RWPE1 (cell line): ENCODE data around the gene IMPA2.
A peak's percentile ranks its signal among the peaks of the same experiment; 100 is the strongest.

ENCODE experiments used
- CTCF ChIA-PET: fragments of 350-600 bp; sonication (Branson Sonifier 250); formaldehyde crosslinking; extraction: SDS; loops from one replicate; lab custom pipeline; 2021; lab: Yijun Ruan, JAX
- POLR2A ChIA-PET: fragments of 400-600 bp; formaldehyde crosslinking; extraction: SDS; loops from one replicate; lab custom pipeline; 2020; ENCODE audit warnings: antibody characterized with exemption; ENCODE audit not compliant: low non-redundant PET; lab: Yijun Ruan, JAX
- DNase-seq: peaks from one replicate; pipeline ENCODE4 v3.0.0; 2012; ENCODE audit warnings: low spot score
- H3K27ac ChIP-seq: fragments of 450-650 bp; 2 replicates; pipeline ENCODE4 v1.5.1; 2017
- TF ChIP-seq, protein P1 (sequence below): fragments of 450-650 bp; conservative IDR thresholded peaks from 2 replicates; pipeline ENCODE4 v1.5.1; 2017; ENCODE audit warnings: low read depth, mild to moderate bottlenecking

Gene IMPA2

DNA sequence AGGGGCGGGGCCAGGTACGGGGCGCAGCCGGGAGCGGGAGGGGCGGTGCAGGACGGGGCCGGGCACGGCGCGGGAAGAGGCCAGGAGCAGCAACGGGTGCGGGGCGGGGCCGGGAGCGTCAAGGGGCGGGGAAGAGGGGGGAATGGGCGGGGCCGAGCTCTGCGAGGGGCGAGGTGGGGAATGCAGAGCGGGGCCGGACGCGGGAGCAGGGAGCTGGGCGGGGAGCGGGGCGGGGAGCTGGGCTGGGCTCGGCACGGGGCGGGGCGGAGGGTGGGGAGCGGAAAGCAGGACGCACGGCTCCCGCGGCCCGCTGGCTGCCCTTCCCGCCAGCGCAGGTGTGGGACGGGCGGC lies at the start of gene IMPA2:
TSS of gene IMPA2 (plus strand) at position 316 of the 351 bp plus-strand sequence. CDS start 163 bp downstream, outside the sequence.
- ChIA-PET CTCF (interaction anchor here (0.6 to 1.4 kb wide), 4 partner anchors 14 to 857 kb away, joined by 3 to 7 read pairs (median 4); no protein-coding TSS in a partner anchor), POLR2A (interaction anchor here (0.5 to 1.7 kb wide), 5 partner anchors 19 to 81 kb away, joined by 3 to 5 read pairs (median 3); no protein-coding TSS in a partner anchor)
- peak within 1 kb of the TSS; percentile 96 for H3K27ac ChIP-seq
- TF ChIP-seq, protein P1, sequence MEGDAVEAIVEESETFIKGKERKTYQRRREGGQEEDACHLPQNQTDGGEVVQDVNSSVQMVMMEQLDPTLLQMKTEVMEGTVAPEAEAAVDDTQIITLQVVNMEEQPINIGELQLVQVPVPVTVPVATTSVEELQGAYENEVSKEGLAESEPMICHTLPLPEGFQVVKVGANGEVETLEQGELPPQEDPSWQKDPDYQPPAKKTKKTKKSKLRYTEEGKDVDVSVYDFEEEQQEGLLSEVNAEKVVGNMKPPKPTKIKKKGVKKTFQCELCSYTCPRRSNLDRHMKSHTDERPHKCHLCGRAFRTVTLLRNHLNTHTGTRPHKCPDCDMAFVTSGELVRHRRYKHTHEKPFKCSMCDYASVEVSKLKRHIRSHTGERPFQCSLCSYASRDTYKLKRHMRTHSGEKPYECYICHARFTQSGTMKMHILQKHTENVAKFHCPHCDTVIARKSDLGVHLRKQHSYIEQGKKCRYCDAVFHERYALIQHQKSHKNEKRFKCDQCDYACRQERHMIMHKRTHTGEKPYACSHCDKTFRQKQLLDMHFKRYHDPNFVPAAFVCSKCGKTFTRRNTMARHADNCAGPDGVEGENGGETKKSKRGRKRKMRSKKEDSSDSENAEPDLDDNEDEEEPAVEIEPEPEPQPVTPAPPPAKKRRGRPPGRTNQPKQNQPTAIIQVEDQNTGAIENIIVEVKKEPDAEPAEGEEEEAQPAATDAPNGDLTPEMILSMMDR, result no peak
- DNase-seq, result peak; percentile 99

DNA sequence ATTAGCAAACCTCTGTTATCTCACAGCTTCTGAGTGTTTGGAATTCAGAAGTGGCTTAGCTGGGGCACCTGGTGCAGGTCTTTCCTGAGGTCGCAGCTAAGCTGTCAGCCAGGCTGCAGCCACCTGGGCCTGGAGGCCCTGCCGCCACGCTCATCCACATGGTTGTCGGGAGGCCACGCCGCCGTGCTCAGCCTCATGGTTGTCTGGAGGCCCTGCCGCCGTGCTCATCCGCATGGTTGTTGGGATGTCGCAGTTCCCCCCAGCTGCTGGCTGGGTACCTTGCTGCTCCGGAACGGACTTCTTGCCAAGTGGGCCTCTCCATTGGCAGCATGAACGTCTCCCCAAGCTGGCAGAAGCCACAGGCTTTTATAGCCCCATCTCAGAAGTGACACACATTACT lies 48.9 kb upstream of the IMPA2 start:
- TF ChIP-seq, protein P1, result no peak
- DNase-seq, result no peak
- ChIA-PET CTCF (interaction anchor here (1.0 kb wide), 1 partner anchor 63 kb away, joined by 3 read pairs; no protein-coding TSS in a partner anchor), POLR2A (interaction anchor here (1.1 kb wide), 1 partner anchor 50 kb away, joined by 3 read pairs; no protein-coding TSS in a partner anchor)
- no peak overlapping the region for H3K27ac ChIP-seq

DNA sequence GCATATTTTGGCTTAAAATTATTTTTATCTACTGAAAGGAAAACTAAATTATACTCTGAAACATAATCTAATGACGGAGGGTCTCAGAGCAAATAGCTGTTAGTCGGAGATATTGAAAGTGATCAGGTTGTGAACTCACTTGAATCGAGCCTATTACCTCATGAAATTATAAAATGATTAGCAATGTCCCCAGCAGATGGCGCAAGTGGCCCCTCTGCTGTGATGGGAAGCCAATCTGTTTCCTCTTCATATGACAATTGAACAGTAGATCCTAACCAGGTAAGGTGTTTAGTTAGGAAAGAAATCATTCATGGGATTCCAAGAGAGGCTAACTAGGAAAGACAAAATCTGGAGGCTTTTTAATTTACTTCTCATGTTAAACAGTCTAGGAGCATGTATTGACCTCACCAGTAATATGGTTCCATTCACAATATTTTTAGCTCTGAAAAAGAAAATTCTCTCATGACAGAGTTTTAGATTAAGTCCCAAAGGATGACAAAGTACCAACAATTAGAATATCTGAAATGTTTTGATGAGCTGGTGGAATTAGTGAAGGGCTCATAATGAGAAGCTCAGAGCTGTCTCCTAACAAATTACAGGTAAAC lies 43.3 kb upstream of the IMPA2 start:
- TF ChIP-seq, protein P1, result peak; percentile 85
- no peak overlapping the region for H3K27ac ChIP-seq
- DNase-seq, result peak; percentile 74
- ChIA-PET CTCF (interaction anchor here (0.5 to 4.8 kb wide), 24 partner anchors 9 to 283 kb away, joined by 3 to 67 read pairs (median 4); no protein-coding TSS in a partner anchor), POLR2A (interaction anchor here (1.0 kb wide), 1 partner anchor 44 kb away, joined by 3 read pairs; the partner anchor contains the start of gene IMPA2)

DNA sequence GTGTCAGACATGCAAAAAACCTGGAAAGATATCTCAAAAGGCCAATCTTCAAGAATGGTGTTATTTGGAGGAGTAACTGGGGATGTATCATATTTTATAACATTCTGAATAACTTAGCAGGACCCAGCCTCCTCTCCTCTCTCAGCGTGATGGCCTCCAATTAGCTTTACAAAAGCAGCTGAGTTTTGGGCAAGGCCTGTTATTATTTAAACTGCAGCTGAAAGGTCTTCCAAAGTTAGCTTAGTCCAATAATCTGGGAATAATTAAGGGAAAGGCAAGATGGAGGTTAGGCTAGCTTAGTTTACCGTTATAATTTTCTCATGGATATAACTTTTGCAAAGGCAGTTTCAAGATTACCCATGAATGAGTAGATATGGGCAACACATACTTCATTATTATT lies 40.4 kb upstream of the IMPA2 start:
- H3K27ac ChIP-seq, result no peak overlapping the region
- POLR2A ChIA-PET, result no interaction called here
- CTCF ChIA-PET, result interaction anchor here (0.6 to 0.9 kb wide), 4 partner anchors 14 to 282 kb away, joined by 3 to 5 read pairs (median 4); no protein-coding TSS in a partner anchor
- DNase-seq, result no peak
- TF ChIP-seq, protein P1, result no peak

DNA sequence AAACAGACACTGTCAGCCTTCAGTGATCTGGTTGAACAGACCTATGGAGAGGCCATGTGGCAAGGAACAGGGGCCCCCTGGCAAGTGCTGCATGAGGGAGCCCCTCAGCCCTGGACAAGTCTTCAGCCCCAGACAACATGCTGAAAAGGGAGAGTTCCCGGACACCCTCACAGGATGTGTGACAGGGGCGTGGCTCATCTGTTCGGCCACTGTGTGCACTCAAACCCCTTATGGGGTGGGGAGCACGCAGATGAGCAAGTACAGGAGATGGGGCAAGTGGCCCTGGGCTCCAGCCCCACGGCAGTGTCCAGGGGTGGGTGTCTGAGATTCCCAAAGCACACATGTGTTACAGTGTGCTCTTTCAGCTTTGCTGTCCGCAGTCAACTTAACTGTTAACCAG lies 37.8 kb upstream of the IMPA2 start:
- no peak for DNase-seq
- CTCF ChIA-PET, result no interaction called here
- TF ChIP-seq, protein P1, result no peak
- peak overlapping the region; percentile 71 for H3K27ac ChIP-seq
- POLR2A ChIA-PET, result no interaction called here

DNA sequence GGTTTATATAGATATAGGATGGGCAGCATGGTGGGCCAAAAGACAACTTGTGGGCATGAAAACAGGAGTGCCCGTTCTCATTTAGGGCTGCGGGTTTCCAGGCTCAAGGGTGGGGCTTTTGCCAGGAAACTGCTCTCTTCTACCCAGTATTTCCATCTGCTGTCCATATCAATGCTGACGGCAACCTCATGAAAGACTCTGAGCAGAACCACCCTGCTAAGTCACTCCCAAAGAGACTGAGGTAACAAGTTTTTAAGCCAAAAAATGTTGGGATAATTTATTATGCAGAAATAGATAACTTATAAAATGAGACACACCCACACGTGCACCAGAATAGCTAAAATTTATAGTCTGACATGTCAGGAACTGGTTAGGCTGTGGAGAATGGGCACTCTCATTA lies 37.1 kb upstream of the IMPA2 start:
- CTCF ChIA-PET, result no interaction called here
- DNase-seq, result no peak
- POLR2A ChIA-PET, result no interaction called here
- no peak overlapping the region for H3K27ac ChIP-seq
- TF ChIP-seq, protein P1, result no peak
